Amniotic stem cell (primary cell): ENCODE measurements around the gene MDFIC.
"Not testable (repeated sequence)": the region's sequence is repeated elsewhere in the genome, so short reads cannot be mapped to it uniquely, and the experiment has no call there.

Experiments used
- DNase-seq: peaks from one replicate; lab custom pipeline; 2025; lab: John Stamatoyannopoulos, UW

MDFIC gene, protein sequence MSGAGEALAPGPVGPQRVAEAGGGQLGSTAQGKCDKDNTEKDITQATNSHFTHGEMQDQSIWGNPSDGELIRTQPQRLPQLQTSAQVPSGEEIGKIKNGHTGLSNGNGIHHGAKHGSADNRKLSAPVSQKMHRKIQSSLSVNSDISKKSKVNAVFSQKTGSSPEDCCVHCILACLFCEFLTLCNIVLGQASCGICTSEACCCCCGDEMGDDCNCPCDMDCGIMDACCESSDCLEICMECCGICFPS

DNA sequence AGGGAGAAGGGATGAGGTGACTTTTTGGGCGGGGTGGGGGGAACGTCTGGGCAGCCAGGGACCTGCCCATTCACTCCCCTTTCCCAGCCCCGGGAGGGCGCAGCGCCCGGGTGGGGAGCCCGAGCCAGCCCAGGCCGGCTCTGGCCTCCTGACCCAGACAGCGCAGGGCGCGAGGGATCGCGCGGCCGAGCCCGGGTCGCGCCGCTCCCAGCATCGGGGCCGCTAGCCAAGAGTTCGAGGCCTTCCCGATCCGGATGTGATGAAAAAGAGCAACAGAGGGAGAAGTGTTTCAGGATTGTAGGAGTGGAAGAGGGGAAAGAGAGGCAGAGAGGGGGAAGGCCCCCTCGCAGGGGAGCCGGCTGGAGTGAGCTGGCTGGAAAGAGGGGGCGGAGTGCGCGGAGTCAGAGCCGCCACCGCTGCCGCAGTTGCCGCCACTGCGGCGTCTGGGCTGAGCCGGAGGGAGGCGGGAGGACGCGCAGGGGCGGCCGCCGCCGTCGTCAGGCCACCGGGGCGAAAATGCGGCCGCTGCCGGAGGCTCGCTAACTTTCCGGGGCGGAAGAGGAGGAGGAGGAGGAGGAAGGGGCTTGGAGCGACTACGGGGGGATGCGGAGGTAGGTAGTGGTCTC lies at the start of gene MDFIC:
Gene MDFIC (plus strand): TSS at position 69 of the 626 bp plus-strand sequence. CDS start 940 bp downstream, outside the sequence.
- DNase-seq, result peak; percentile 17

- DNase-seq, result no peak
Measured at GRCh38 chr7:114874170-114874569, 47.7 kb upstream of the MDFIC start.

GRCh38 chr7:114875186-114875585 lies 46.7 kb upstream of the MDFIC start:
- DNase-seq, result no peak

- no peak for DNase-seq
Measured at GRCh38 chr7:114879554-114879953, 42.3 kb upstream of the MDFIC start.

- DNase-seq, result no peak
Measured at GRCh38 chr7:114885836-114886235, 36.1 kb upstream of the MDFIC start.

DNA sequence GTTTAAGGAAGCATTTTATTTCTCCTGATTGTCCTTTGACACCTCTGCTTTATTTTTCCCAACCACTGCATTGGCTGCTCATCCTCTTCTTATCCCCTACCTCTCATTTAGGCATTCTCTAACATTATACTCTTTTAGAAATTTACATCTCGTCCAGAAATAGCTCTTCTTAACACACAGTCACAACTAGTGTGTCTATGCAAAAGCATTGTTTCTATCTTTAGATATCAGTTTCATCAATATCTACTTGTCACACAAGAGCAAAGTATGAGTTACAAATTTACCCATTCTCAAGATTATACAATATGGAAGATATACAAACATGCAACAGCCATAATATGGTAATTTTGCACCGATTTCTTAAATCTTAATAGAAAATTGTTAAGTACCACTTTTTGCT lies 35.7 kb upstream of the MDFIC start:
- no peak for DNase-seq

GRCh38 chr7:114889116-114889515 lies 32.8 kb upstream of the MDFIC start:
- not testable (repeated sequence) for DNase-seq

DNA sequence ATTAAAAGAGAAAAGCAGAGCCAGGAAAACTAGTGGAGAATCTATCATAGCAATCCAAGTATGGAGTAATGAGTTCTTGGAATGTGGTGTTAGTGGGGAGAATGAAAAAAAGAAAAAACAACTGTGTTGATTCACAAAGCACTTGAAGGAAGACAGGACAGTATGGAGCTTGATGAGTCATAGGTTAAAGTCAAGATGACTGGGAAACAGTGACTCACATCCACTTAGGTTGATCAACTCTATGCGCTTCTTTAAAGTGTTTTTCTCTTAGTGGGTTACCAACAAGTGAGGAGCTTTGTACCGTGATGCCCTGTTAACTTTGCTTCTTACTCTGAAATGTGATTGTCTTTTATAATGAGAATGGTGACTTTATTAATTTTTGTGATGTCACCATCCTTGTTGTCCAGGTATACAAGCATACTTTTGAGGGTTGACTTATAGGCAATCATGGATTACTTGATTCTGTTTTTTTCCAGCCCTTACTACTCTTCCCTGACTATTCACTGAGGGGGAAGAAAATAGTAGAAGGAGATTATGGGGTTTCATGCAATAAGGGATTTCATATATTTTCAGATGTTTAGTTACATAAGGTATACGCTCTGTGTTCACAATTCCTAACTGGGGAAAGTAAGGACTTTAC lies 32.1 kb upstream of the MDFIC start:
- peak; percentile 90 for DNase-seq

DNA sequence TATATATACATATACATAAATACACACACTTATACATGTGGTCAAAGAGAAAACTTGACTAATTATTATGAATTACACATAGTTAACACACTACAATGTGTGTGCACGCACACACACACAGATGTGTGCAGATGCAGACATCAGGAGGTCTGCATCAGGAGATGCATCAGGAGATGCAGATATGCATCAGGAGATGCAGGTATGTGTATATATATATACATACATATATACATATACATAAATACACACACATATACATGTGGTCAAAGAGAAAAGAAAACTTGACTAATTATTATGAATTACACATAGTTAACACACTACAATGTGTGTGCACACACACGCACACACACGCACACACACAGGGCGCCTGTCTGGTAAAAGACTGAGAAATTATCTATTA lies 31.3 kb upstream of the MDFIC start:
- no peak for DNase-seq

GRCh38 chr7:114900127-114900526 lies 21.8 kb upstream of the MDFIC start:
- DNase-seq, result no peak

- no peak for DNase-seq
Measured at GRCh38 chr7:114901771-114902170, 20.1 kb upstream of the MDFIC start.

DNA sequence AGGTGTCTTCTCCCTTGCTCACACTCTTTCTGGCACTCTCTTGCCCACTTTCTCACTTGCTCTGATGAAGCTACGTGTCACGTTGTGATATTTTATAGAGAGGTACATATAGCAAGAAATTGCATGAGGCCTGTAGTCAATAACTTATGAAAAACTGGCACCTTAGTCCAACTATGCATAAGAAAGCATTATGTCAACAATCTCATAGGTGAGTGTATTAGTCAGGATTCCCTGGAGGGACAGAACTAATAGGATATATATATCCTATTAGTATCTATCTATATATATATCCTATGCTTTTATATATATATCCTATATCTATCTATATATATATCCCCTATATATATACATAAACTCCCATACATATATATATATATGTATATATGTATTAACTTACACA lies 18.8 kb upstream of the MDFIC start:
- no peak for DNase-seq

- DNase-seq, result no peak
Measured at GRCh38 chr7:114910787-114911186, 11.1 kb upstream of the MDFIC start.

DNA sequence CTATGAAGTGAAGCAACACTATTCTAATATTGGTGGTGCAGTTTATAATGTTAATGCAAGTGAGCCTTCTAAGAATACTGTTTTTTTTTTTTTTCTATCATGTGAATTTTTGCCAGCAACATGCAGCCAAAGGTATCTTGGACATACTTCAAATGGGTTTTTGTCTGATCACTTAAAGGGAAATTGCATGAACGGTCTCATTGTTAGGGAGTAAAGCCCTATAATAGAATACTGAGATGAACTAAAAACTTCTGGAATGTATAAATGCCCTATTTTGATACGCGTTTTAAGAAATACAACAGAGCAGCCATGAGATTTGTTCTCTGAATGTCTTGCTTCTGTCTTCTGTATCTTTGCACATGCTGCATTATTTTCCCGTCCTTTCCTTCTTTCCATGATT lies 10.5 kb upstream of the MDFIC start:
- no peak for DNase-seq

DNA sequence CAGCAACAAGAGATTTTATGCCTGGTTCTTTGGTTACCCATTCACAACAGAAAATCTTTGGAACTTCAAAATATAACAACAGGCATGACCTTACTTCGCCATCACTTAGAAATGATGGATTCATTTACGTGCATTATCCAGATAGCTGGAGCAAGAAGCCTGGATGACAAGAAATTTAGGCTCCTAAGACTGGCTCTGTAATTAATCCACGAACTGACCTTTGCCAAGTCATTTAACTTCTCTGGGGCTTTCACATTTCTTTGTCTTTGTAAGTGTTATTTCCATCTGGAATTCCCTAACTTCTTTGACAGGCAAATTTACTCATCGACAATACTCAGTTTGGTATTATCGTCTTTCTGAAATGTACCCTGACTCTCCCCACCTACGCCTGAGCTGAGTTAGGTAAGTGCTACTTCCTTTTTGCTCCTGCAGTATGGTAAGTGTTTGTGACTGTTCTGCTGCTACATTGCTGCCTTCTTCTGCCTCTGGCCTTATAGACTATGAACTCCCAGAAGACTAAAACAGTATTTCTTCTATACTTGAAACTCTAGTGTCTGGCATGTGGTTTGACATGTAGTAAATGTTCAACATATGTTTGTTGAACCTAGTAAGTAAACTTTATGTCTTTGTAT lies 5.5 kb upstream of the MDFIC start:
- no peak for DNase-seq

GRCh38 chr7:114917211-114917839 lies 4.6 kb upstream of the MDFIC start:
- DNase-seq, result no peak

DNA sequence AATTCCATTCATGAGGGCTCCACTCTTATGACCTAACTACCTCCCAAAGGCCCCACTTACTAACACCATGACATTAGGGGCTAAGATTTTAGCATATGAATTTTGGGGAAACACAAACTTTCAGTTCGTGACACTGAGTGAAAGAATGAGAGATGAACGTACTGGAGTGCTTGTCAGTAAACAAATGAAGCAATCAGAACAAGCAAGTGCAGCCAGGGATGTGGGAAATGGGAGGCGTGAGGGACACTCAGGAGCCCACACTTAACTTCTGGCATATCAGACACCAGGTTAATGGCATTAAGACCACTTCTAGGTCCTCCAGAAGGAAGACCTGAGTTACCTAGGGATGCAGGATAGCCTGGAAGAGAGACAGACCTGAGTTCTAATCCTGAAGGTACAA lies 2.3 kb upstream of the MDFIC start:
- DNase-seq, result no peak

GRCh38 chr7:114921631-114922025 lies 266 bp upstream of the MDFIC start:
- no peak for DNase-seq

DNA sequence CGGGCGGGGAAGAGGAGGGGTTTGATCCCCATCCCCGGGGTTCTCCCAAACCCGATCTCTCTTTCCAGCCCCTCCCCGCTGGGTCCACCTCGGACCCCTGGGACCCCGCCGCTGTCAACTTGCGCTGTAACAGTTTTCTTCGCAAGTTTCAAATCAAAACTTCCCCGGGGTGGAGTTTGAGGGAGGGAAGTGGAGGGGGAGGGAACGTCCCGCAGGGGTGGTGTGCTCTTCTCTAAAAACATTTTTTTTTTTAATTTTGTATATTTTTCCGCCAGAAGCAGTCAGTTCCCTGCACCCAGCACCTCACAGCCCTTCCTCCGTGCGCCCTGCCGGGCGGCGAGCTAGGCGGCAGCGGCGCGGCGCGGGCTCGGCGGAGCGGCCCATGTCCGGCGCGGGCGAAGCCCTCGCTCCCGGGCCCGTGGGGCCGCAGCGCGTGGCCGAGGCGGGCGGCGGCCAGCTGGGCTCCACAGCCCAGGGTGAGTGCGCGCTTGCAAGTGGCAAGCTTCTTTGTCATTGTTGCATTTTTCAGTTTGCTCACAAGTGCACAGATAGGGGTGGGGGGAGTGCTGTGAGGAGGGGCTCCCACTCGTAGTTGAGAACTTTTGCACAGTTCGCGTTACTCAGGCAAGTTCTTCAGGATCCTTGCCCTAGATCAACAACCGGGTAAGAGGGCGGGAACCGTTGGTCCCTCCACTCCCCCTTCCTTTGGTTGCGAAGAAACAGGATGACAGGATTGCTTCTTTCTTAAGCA lies 933 bp downstream of the MDFIC start:
- no peak for DNase-seq

DNA sequence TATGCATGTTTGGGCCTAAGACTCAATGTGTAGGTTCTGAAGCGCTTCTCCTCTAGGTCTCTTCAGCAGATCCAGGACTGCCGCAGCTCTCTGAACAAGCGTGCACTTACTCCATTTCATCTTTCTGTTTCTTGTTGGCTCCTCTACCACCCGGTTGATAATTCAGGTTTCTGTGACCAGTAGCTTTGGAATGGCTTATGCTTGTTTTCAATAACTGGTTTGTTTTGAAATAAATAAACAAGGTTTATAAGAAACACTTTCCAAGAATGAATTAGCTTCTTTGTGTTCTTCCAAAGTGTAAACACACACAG lies 1.5 kb downstream of the MDFIC start:
- DNase-seq, result no peak

DNA sequence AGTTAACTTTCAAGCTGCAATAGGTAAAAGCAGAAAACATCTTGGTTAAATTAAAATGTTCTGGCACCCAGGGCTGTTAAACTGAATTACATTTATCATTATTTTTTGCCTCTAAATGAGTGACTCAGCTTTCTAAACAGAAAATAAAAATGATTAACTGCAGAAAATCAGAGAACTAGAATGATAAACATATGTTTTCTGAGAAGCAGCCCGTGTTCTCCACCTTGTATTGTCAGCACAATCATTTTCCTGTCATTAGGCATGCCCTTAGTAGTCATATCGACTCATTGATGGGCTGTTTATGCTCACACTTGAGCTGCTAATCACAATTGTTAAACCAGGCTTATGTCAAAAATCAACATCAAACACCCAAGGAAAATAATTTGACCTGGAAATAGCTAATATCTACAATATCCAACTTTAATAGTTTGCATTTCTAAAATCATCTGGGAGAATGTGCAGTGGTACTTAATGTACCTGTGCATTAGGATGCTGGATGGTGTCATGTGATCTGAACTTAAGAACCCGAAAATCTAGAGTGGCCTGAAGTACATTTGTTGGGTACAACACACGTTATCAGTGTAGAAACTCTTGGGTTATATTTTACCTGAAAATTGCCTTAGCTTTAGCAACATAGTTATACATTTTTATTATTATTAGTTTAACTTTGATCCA lies 2.3 kb downstream of the MDFIC start:
- DNase-seq, result no peak
